NCI-H524 treated with DMSO at 0.1 percent for 48 hours (cell line): ENCODE results near the gene PSMB3.
A peak's percentile ranks its signal among the peaks of the same experiment; 100 is the strongest.
"Not testable (repeated sequence)": the region's sequence is repeated elsewhere in the genome, so short reads cannot be mapped to it uniquely, and the experiment has no call there.

Source experiments
- DNase-seq: peaks from one replicate; lab custom pipeline; 2025; lab: John Stamatoyannopoulos, UW

Gene PSMB3

GRCh38 chr17:38749223-38750043, 3.1 kb upstream of the PSMB3 start:
- DNase-seq, result no peak

- no peak for DNase-seq
Measured at GRCh38 chr17:38750044-38750311, 2.6 kb upstream of the PSMB3 start.

- DNase-seq, result no peak
Measured at GRCh38 chr17:38750312-38751121, 2.0 kb upstream of the PSMB3 start.

- no peak for DNase-seq
Measured at GRCh38 chr17:38751144-38751807, 1.3 kb upstream of the PSMB3 start.

- no peak for DNase-seq
Measured at GRCh38 chr17:38751808-38752307, 683 bp upstream of the PSMB3 start.

- no peak for DNase-seq
Measured at GRCh38 chr17:38753071-38753506, 548 bp downstream of the PSMB3 start.

- no peak for DNase-seq
Measured at GRCh38 chr17:38761612-38762011, 9.1 kb downstream of the PSMB3 start.

GRCh38 chr17:38762231-38762630, 9.7 kb downstream of the PSMB3 start:
- no peak for DNase-seq

GRCh38 chr17:38766341-38766740, 13.8 kb downstream of the PSMB3 start:
- no peak for DNase-seq

GRCh38 chr17:38768417-38768816, 15.9 kb downstream of the PSMB3 start:
- no peak for DNase-seq

GRCh38 chr17:38773258-38773657, 20.7 kb downstream of the PSMB3 start:
- DNase-seq, result no peak

GRCh38 chr17:38777641-38778250, 25.2 kb downstream of the PSMB3 start:
- DNase-seq, result no peak

GRCh38 chr17:38779965-38780752, 27.6 kb downstream of the PSMB3 start:
- DNase-seq, result no peak

- no peak for DNase-seq
Measured at GRCh38 chr17:38783227-38783626, 30.7 kb downstream of the PSMB3 start.

GRCh38 chr17:38786372-38786771, 33.8 kb downstream of the PSMB3 start:
- DNase-seq, result no peak

GRCh38 chr17:38787999-38788398, 35.5 kb downstream of the PSMB3 start:
- not testable (repeated sequence) for DNase-seq

- DNase-seq, result peak; percentile 90
Measured at GRCh38 chr17:38789185-38789584, 36.6 kb downstream of the PSMB3 start.

- not testable (repeated sequence) for DNase-seq
Measured at GRCh38 chr17:38790148-38790707, 37.7 kb downstream of the PSMB3 start.

GRCh38 chr17:38791162-38791561, 38.6 kb downstream of the PSMB3 start:
- DNase-seq, result no peak

GRCh38 chr17:38794221-38794620, 41.7 kb downstream of the PSMB3 start:
- DNase-seq, result no peak
